ENCODE measurements around the gene TMEM97. TPM values are rescaled to one million over a fixed set of nuclear protein-coding genes. Genes with fewer than 3 reads are reported as not detected.

TMEM97 gene
- total RNA-seq, 1 donor from 2014 or later: 59.4 TPM

- Mint-ChIP-seq H3K4me3 (ENCODE audit: unreplicated experiment) (no peak overlapping the region), H3K4me1 (ENCODE audit: unreplicated experiment) (peaks cover 4% of the 10 kb centered on the region), H3K36me3 (ENCODE audit: low read depth, unreplicated experiment) (peaks cover 4% of the 10 kb centered on the region), H3K27ac (ENCODE audit: unreplicated experiment) (no peak overlapping the region), H3K9me3 (ENCODE audit: unreplicated experiment) (no peaks in the 10 kb centered on the region), H3K27me3 (ENCODE audit: unreplicated experiment) (peaks cover 9% of the 10 kb centered on the region)
- TF ChIP-seq, protein P1, sequence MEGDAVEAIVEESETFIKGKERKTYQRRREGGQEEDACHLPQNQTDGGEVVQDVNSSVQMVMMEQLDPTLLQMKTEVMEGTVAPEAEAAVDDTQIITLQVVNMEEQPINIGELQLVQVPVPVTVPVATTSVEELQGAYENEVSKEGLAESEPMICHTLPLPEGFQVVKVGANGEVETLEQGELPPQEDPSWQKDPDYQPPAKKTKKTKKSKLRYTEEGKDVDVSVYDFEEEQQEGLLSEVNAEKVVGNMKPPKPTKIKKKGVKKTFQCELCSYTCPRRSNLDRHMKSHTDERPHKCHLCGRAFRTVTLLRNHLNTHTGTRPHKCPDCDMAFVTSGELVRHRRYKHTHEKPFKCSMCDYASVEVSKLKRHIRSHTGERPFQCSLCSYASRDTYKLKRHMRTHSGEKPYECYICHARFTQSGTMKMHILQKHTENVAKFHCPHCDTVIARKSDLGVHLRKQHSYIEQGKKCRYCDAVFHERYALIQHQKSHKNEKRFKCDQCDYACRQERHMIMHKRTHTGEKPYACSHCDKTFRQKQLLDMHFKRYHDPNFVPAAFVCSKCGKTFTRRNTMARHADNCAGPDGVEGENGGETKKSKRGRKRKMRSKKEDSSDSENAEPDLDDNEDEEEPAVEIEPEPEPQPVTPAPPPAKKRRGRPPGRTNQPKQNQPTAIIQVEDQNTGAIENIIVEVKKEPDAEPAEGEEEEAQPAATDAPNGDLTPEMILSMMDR (IDR thresholded peaks at IDR 0.05; ENCODE audit: unreplicated experiment): no peak
- DNase-seq (ENCODE audit: low spot score): no peak
Observed at GRCh38 chr17:28367641-28368305, 48.8 kb downstream of the TMEM97 start.

DNA sequence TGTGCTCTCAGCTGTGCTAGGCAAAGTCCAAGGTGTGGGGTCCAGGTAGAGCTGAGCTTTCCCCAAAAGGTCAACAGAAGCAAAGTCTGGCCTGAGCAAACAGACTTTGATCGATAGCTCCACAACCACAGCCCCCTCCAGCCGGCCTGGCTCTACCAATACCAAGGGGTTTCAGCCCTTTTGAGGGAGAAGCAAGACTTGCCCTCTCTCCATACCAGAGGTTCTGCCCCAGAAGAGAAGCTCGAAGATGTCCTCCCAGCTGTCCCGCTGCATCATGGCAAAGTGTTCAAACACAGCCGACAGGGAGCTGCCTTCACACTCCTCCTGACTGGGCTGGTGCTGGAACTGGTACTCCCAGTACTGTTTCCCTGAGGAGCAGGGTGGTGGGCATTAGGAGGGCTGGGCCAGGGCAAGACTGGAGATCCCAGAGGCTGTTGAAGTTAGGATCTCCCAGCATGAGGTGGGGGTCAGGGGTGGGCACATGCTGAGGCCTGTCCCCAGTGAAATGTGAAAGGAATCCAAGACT is 49.4 kb downstream of the TMEM97 start:
- H3K4me3 Mint-ChIP-seq (ENCODE audit: unreplicated experiment): no peak overlapping the region
- peaks cover 3% of the 10 kb centered on the region for H3K36me3 Mint-ChIP-seq (ENCODE audit: low read depth, unreplicated experiment)
- peaks cover 10% of the 10 kb centered on the region for H3K27me3 Mint-ChIP-seq (ENCODE audit: unreplicated experiment)
- H3K4me1 Mint-ChIP-seq (ENCODE audit: unreplicated experiment): peaks cover 6% of the 10 kb centered on the region
- TF ChIP-seq, protein P1 (IDR thresholded peaks at IDR 0.05; ENCODE audit: unreplicated experiment): no peak
- no peaks in the 10 kb centered on the region for H3K9me3 Mint-ChIP-seq (ENCODE audit: unreplicated experiment)
- H3K27ac Mint-ChIP-seq (ENCODE audit: unreplicated experiment): no peak overlapping the region
- DNase-seq (ENCODE audit: low spot score): no peak

DNA sequence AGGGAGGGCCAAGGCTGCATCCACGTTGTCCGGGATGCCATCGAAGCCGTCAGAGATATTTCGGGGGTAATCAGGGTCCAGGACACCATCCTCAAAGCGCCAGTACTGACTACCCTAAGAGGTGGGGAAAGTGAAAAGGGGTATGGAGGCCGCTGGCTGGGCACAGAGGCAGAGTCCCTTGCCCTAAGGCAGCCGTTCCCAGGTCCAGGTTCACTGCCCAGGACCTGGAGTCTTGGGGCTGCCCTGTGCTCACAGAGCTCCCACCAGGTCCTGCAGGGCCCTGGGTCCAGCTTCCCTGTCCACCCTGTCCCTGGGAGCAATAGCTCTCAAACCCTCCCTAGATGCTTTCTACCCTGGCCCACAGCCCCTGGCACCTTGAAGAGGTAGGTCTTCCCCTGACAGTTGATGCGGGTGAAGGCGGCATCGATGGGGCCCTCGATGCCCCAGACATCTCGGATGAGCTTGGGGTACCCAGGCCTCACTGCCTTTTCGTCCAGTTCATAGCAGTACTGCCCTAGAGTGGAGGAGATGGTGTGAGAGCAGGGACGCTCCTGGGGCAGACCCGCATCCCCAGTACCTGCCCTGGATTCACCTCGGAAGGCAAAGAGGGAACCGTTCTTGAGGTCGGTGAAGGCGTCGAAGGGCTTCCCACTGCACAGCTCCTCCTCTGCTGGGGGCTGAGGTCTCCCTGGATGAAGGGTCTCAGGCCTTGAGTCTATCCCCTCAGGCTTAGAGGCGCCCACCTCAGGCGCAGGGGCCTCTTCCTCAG is 50.1 kb downstream of the TMEM97 start:
- H3K27ac Mint-ChIP-seq (ENCODE audit: unreplicated experiment): no peak overlapping the region
- no peaks in the 10 kb centered on the region for H3K36me3 Mint-ChIP-seq (ENCODE audit: low read depth, unreplicated experiment)
- peaks cover 15% of the 10 kb centered on the region for H3K27me3 Mint-ChIP-seq (ENCODE audit: unreplicated experiment)
- H3K9me3 Mint-ChIP-seq (ENCODE audit: unreplicated experiment): no peaks in the 10 kb centered on the region
- H3K4me3 Mint-ChIP-seq (ENCODE audit: unreplicated experiment): no peak overlapping the region
- DNase-seq (ENCODE audit: low spot score): no peak
- TF ChIP-seq, protein P1 (IDR thresholded peaks at IDR 0.05; ENCODE audit: unreplicated experiment): no peak
- H3K4me1 Mint-ChIP-seq (ENCODE audit: unreplicated experiment): peaks cover 6% of the 10 kb centered on the region

DNA sequence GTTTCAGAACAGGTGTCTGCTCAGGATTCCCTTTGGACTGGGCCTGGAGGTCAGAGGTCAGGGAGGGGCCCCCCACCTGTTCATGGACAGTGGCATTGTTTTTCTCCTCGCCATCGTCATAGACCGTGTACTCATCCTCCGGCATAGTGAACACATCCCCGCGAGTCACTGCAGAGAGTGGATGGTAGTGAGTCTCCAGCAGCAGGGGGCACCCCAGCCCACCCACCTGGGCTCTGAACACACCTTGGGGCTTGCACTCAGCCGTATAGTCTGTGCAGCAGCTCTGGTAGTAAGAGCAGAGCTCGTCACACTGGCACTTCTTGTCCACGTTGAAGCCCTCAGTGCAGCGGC is 50.7 kb downstream of the TMEM97 start:
- no peak overlapping the region for H3K27ac Mint-ChIP-seq (ENCODE audit: unreplicated experiment)
- H3K9me3 Mint-ChIP-seq (ENCODE audit: unreplicated experiment): no peaks in the 10 kb centered on the region
- TF ChIP-seq, protein P1 (IDR thresholded peaks at IDR 0.05; ENCODE audit: unreplicated experiment): no peak
- peaks cover 17% of the 10 kb centered on the region for H3K27me3 Mint-ChIP-seq (ENCODE audit: unreplicated experiment)
- no peaks in the 10 kb centered on the region for H3K36me3 Mint-ChIP-seq (ENCODE audit: low read depth, unreplicated experiment)
- DNase-seq (ENCODE audit: low spot score): no peak
- H3K4me3 Mint-ChIP-seq (ENCODE audit: unreplicated experiment): no peak overlapping the region
- peaks cover 6% of the 10 kb centered on the region for H3K4me1 Mint-ChIP-seq (ENCODE audit: unreplicated experiment)
